K562 (cell line): ENCODE measurements around the gene DNAJB13. TPM values are rescaled to one million over a fixed set of nuclear protein-coding genes. Genes with fewer than 3 reads are reported as not detected.

Experiments
- ATAC-seq: fragments of 200-7000 bp; cut with Tn5 transposase; 3 replicates; pipeline ENCODE4 v1.9.1; 2020; ENCODE audit warnings: moderate library complexity
- BruUV-seq: library from RNA; stranded (reverse); fragments of 400-500 nt; replicated peaks from 2 replicates; lab custom pipeline; 2021; lab: Mats Ljungman, UMichigan
- CTCF ChIA-PET: fragments of 300-600 bp; formaldehyde crosslinking; extraction: SDS; loops from one replicate; lab custom pipeline; 2021; ENCODE audit warnings: low intra/inter-chr PET ratio; lab: Yijun Ruan, JAX
- POLR2A ChIA-PET: fragments of 300-600, 350-650 bp; sonication (Branson Sonifier 250); formaldehyde crosslinking; extraction: SDS; loops from one replicate; lab custom pipeline; 2021; ENCODE audit warnings: antibody characterized with exemption, inconsistent platforms; lab: Yijun Ruan, JAX
- DNase-seq, 4 experiments: peaks; one replicate each; pipeline versions ENCODE4 v3.0.0 to v3.0.0-alpha.2; 2011 to 2018; ENCODE audit warnings: low spot score in 3 of 4, mixed read lengths in 3 of 4; ENCODE audit errors: extremely low read depth in 1 of 4
- FAIRE-seq: peaks from 2 replicates; lab custom pipeline; 2011; peaks lifted over from hg19 to GRCh38; lab: Jason Lieb, UNC
- H2AFZ ChIP-seq: 2 replicates; pipeline ENCODE4 v1.6.0; 2011; ENCODE audit warnings: low read depth, low read length, control low read depth, inconsistent platforms
- H3K27ac ChIP-seq: fragments of 200-600 bp; 3 replicates; pipeline ENCODE4 v1.8.0; 2011; ENCODE audit warnings: low read depth, mild to moderate bottlenecking, control low read depth, inconsistent platforms, low read length, moderate library complexity, mixed read lengths; ENCODE audit errors: extremely low read depth
- H3K27me3 ChIP-seq, 2 experiments: fragments of 300-600 bp in 1 of 2; 2 replicates in 1 of 2; 3 replicates in 1 of 2; pipeline versions ENCODE4 v1.6.0 to v1.8.0; 2011; ENCODE audit warnings: inconsistent platforms in 2 of 2, low read length in 2 of 2, mild to moderate bottlenecking in 1 of 2, mixed read lengths in 1 of 2, moderate library complexity in 1 of 2; ENCODE audit not compliant: control insufficient read depth in 2 of 2, insufficient read depth in 2 of 2
- H3K36me3 ChIP-seq: fragments of 300-600 bp; 3 replicates; pipeline ENCODE4 v1.8.0; 2011; ENCODE audit warnings: mild to moderate bottlenecking, low read length, inconsistent platforms; ENCODE audit not compliant: control insufficient read depth, insufficient read depth
- H3K4me1 ChIP-seq, 2 experiments: fragments of 200-600 bp in 1 of 2; replicated peaks in 1 of 2; 2 replicates in 1 of 2; 3 replicates in 1 of 2; pipeline versions ENCODE4 v1.5.1 to v1.8.0; 2011; ENCODE audit warnings: inconsistent platforms in 2 of 2, low read length in 2 of 2, mild to moderate bottlenecking in 1 of 2, mixed read lengths in 1 of 2, moderate library complexity in 1 of 2; ENCODE audit not compliant: control insufficient read depth in 2 of 2, insufficient read depth in 2 of 2
- H3K4me2 ChIP-seq: 2 replicates; pipeline ENCODE4 v1.6.1; 2011; ENCODE audit warnings: low read length, control low read depth, inconsistent platforms, mixed read lengths; ENCODE audit not compliant: insufficient read depth
- H3K4me3 ChIP-seq: fragments of 200-600 bp; sonication (generic), shearing (Covaris generic); 2 replicates; pipeline ENCODE4 v1.5.1; 2016; ENCODE audit warnings: control low read depth, inconsistent platforms
- H3K79me2 ChIP-seq: fragments of 200-600 bp; 3 replicates; pipeline ENCODE4 v1.8.0; 2011; ENCODE audit warnings: low read length, inconsistent platforms; ENCODE audit not compliant: control insufficient read depth, insufficient read depth
- H3K9ac ChIP-seq, 2 experiments: 2 replicates each; pipeline versions ENCODE4 v1.6.0 to v1.6.1; 2011; ENCODE audit warnings: low read depth in 2 of 2, low read length in 2 of 2, control low read depth in 1 of 2, inconsistent platforms in 1 of 2, mild to moderate bottlenecking in 1 of 2, mixed read lengths in 1 of 2; ENCODE audit not compliant: insufficient read depth in 1 of 2
- H3K9me1 ChIP-seq: one replicate; pipeline ENCODE4 v1.6.0; 2011; ENCODE audit warnings: inconsistent platforms, mild to moderate bottlenecking, low read length, moderate library complexity; ENCODE audit not compliant: control insufficient read depth, insufficient read depth
- H3K9me3 ChIP-seq: replicated peaks from 2 replicates; pipeline ENCODE4 v1.5.1; 2011; ENCODE audit warnings: low read depth, low read length, inconsistent platforms; ENCODE audit not compliant: control insufficient read depth, insufficient read depth
- H4K20me1 ChIP-seq: replicated peaks from 2 replicates; pipeline ENCODE4 v1.6.1; 2011; ENCODE audit warnings: low read length, inconsistent platforms, mixed read lengths; ENCODE audit not compliant: control insufficient read depth, insufficient read depth
- MBD2 ChIP-seq: sonication (generic); IDR thresholded peaks from 2 replicates; pipeline ENCODE4 v1.6.1; 2016; ENCODE audit warnings: low read depth, borderline replicate concordance
- MTA1 ChIP-seq: fragments of 450-650 bp; IDR thresholded peaks from 2 replicates; pipeline ENCODE4 v1.6.1; 2017; ENCODE audit warnings: borderline replicate concordance
- TRIM24 ChIP-seq, 2 experiments: fragments of 450-650 bp; IDR thresholded peaks; 2 replicates each; pipeline ENCODE4 v1.6.1; 2016
- ZNF12 ChIP-seq: sonication (generic); formaldehyde crosslinking; IDR thresholded peaks from 2 replicates; pipeline ENCODE4 v1.4.0; 2020; ENCODE audit warnings: mild to moderate bottlenecking, missing genetic modification reagents
- WGBS: fragments of 100-300 bp; shearing (Covaris generic); methylation state at CpG from one replicate; pipeline ENCODE4 v1.1.6; 2016; ENCODE audit warnings: low coverage, mixed read lengths; ENCODE audit not compliant: insufficient coverage; ENCODE audit errors: missing lambda C conversion rate; 5-methylcytosine and 5-hydroxymethylcytosine counted together
- in situ Hi-C: fragments of 300-500 bp; cut with MboI; formaldehyde crosslinking; loops from 4 replicates; pipeline ENCODE4 v1.15.0; 2018; ENCODE audit warnings: inconsistent platforms, mixed read lengths
- intact Hi-C: fragments of 100-400 bp; cut with micrococcal nuclease; formaldehyde crosslinking; loops from 2 replicates; pipeline ENCODE4 v1.14.2; 2022
- polyA plus RNA-seq, 8 experiments: library from polyadenylated mRNA; depleted of rRNA in 4 of 8; stranded (reverse) in 5 of 8; unstranded in 3 of 8; fragments of >200 nt; fragmentation: Nextera tagmentation in 2 of 8; fragmentation: Illumina TruSeq in 1 of 8; extraction: Ambion mirVana in 2 of 8; extraction: Trizol in 1 of 8; gene quantifications; 2 replicates each; pipeline versions ENCODE4 v1.2.1 to v1.2.3, GENCODE V29; 2011 to 2014; ENCODE audit warnings: inconsistent platforms in 1 of 8, missing spikeins in 1 of 8
- total RNA-seq, 7 experiments: library from RNA; depleted of rRNA in 6 of 7; stranded (reverse); fragments of >200 nt in 6 of 7; fragmentation: Illumina TruSeq in 2 of 7; extraction: Trizol in 2 of 7; gene quantifications; 2 replicates each; pipeline versions ENCODE4 v1.2.1 to v1.2.3, GENCODE V29; 2011 to 2021; ENCODE audit warnings: low replicate concordance in 1 of 7
- TF ChIP-seq, protein P1 (sequence below), 2 experiments: fragments of 200-800 bp in 1 of 2; sonication (Bioruptor generic) in 1 of 2; sonication (generic) in 1 of 2; formaldehyde crosslinking in 1 of 2; IDR thresholded peaks in 1 of 2; conservative IDR thresholded peaks in 1 of 2; 2 replicates each; pipeline versions ENCODE4 v1.5.0 to v1.6.1; 2016 to 2020; ENCODE audit warnings: missing compliant biosample characterization in 1 of 2, missing genetic modification characterization in 1 of 2, missing genetic modification reagents in 1 of 2
- TF ChIP-seq, protein P2 (sequence below): IDR thresholded peaks from 2 replicates; pipeline ENCODE4 v1.6.1; 2011; ENCODE audit warnings: borderline replicate concordance, low read depth, mild to moderate bottlenecking, moderate library complexity, low read length; ENCODE audit not compliant: insufficient read depth, poor library complexity, severe bottlenecking
- TF ChIP-seq, protein P3 (sequence below): fragments of 450-650 bp; IDR thresholded peaks from 2 replicates; pipeline ENCODE4 v1.6.1; 2016; ENCODE audit warnings: missing biosample characterization, missing genetic modification characterization
- TF ChIP-seq, protein P4 (sequence below): IDR thresholded peaks from 2 replicates; pipeline ENCODE4 v1.6.1; 2014; ENCODE audit warnings: antibody characterized with exemption
- TF ChIP-seq, protein P5 (sequence below), 2 experiments: IDR thresholded peaks in 1 of 2; conservative IDR thresholded peaks in 1 of 2; 2 replicates each; pipeline ENCODE4 v1.6.1; 2016; ENCODE audit warnings: low read depth in 2 of 2, mild to moderate bottlenecking in 1 of 2, missing compliant biosample characterization in 1 of 2, missing genetic modification characterization in 1 of 2, moderate library complexity in 1 of 2
- TF ChIP-seq, protein P6 (sequence below): sonication (generic); formaldehyde crosslinking; IDR thresholded peaks from 2 replicates; pipeline ENCODE4 v1.8.0; 2022; ENCODE audit warnings: mild to moderate bottlenecking, missing genetic modification reagents

The DNAJB13 gene
- total and polyA plus RNA-seq, 9 of the 15 experiments (the other 6 are each of a cell fraction or from before 2014, with no cell fraction given), result 0.14 TPM; not detected in 8

DNA sequence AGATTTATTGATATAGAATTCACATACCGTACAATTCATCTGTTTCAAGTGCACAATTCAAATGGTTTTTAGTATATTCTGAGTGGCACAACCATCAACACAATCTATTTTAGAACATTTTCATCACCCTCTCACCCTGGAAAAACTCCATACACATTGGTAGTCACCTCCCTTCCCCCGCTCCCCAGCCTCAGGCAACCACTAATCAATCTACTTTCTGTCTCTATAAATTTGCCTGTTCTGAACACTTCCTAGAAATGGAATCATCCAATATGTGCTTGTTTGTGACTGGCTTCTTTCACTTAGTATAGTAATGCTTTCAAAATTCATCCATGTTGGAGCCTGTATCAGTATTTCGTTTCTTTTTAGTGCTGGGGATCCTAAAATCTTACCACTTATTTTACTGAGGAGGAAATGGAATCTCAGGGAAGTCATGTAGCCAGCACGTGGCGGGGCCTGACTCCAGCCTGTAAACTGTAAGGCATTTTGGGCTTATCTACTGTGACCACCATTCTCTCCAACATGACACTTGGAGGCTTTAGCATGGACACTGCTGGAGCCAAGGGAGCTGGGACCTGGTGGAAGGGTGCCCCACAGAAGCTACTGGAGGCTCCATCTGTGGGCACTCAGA is 59.0 kb downstream of the DNAJB13 start:
- ATAC-seq (peak; percentile 4; the same call in 1 of the 3 replicates), DNase-seq (peak in 2 of 4 experiments; percentile 33 to 69), FAIRE-seq (peak; percentile 74)
- Histone ChIP-seq H3K36me3 (no peaks in the 10 kb centered on the region), H3K79me2 (no peaks in the 10 kb centered on the region), H4K20me1 (no peaks in the 10 kb centered on the region), H2AFZ (peak overlapping the region; percentile 75), H3K4me2 (0 out of 2 replicates have a peak overlapping the region, but pooled peaks have one; percentile 26), H3K9me1 (peaks cover 5% of the 10 kb centered on the region), H3K9ac (peak overlapping the region; percentile 35 to 45; a peak in 2 of 4 replicates), H3K9me3 (no peaks in the 10 kb centered on the region), H3K4me1 (peaks cover 54 to 68% of the 10 kb centered on the region in 2 experiments), H3K27ac (peak overlapping the region; percentile 83), H3K27me3 (no peaks in the 10 kb centered on the region), H3K4me3 (no peak overlapping the region)
- in situ Hi-C loops (no loop called here), intact Hi-C loops (loop anchor here (5.0 kb wide), 1 partner anchor 78 kb away; no protein-coding TSS in a partner anchor)
- ChIA-PET CTCF (no interaction called here), POLR2A (interaction anchor here (0.5 to 1.0 kb wide), 2 partner anchors 8 to 10 kb away, joined by 3 to 4 read pairs; no protein-coding TSS in a partner anchor)
- no TSS peak for BruUV-seq
- 51% methylated on average over 5 of the region's 5 CpGs for WGBS
- TF ChIP-seq TRIM24 (IDR thresholded peaks at IDR 0.05) (no peak), MTA1 (no peak), MBD2 (no peak), ZNF12 (CRISPR knock-in tag) (no peak)
- TF ChIP-seq, protein P1, sequence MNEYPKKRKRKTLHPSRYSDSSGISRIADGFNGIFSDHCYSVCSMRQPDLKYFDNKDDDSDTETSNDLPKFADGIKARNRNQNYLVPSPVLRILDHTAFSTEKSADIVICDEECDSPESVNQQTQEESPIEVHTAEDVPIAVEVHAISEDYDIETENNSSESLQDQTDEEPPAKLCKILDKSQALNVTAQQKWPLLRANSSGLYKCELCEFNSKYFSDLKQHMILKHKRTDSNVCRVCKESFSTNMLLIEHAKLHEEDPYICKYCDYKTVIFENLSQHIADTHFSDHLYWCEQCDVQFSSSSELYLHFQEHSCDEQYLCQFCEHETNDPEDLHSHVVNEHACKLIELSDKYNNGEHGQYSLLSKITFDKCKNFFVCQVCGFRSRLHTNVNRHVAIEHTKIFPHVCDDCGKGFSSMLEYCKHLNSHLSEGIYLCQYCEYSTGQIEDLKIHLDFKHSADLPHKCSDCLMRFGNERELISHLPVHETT (CRISPR knock-in tag; conservative IDR thresholded peaks at IDR 0.05 in 1 of 2, IDR thresholded peaks at IDR 0.05 in 1 of 2), result no peak
- TF ChIP-seq, protein P2, sequence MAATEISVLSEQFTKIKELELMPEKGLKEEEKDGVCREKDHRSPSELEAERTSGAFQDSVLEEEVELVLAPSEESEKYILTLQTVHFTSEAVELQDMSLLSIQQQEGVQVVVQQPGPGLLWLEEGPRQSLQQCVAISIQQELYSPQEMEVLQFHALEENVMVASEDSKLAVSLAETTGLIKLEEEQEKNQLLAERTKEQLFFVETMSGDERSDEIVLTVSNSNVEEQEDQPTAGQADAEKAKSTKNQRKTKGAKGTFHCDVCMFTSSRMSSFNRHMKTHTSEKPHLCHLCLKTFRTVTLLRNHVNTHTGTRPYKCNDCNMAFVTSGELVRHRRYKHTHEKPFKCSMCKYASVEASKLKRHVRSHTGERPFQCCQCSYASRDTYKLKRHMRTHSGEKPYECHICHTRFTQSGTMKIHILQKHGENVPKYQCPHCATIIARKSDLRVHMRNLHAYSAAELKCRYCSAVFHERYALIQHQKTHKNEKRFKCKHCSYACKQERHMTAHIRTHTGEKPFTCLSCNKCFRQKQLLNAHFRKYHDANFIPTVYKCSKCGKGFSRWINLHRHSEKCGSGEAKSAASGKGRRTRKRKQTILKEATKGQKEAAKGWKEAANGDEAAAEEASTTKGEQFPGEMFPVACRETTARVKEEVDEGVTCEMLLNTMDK, result no peak
- TF ChIP-seq, protein P3, sequence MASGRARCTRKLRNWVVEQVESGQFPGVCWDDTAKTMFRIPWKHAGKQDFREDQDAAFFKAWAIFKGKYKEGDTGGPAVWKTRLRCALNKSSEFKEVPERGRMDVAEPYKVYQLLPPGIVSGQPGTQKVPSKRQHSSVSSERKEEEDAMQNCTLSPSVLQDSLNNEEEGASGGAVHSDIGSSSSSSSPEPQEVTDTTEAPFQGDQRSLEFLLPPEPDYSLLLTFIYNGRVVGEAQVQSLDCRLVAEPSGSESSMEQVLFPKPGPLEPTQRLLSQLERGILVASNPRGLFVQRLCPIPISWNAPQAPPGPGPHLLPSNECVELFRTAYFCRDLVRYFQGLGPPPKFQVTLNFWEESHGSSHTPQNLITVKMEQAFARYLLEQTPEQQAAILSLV, result no peak
- TF ChIP-seq, protein P4, sequence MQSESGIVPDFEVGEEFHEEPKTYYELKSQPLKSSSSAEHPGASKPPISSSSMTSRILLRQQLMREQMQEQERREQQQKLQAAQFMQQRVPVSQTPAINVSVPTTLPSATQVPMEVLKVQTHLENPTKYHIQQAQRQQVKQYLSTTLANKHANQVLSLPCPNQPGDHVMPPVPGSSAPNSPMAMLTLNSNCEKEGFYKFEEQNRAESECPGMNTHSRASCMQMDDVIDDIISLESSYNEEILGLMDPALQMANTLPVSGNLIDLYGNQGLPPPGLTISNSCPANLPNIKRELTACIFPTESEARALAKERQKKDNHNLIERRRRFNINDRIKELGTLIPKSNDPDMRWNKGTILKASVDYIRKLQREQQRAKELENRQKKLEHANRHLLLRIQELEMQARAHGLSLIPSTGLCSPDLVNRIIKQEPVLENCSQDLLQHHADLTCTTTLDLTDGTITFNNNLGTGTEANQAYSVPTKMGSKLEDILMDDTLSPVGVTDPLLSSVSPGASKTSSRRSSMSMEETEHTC, result no peak
- TF ChIP-seq, protein P5, sequence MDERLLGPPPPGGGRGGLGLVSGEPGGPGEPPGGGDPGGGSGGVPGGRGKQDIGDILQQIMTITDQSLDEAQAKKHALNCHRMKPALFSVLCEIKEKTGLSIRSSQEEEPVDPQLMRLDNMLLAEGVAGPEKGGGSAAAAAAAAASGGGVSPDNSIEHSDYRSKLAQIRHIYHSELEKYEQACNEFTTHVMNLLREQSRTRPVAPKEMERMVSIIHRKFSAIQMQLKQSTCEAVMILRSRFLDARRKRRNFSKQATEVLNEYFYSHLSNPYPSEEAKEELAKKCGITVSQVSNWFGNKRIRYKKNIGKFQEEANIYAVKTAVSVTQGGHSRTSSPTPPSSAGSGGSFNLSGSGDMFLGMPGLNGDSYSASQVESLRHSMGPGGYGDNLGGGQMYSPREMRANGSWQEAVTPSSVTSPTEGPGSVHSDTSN (CRISPR knock-in tag; IDR thresholded peaks at IDR 0.05; ENCODE audit: low read depth), result no peak
- TF ChIP-seq, protein P5 (tag; conservative IDR thresholded peaks at IDR 0.05; ENCODE audit: low read depth), result peak; percentile 71
- TF ChIP-seq, protein P6, sequence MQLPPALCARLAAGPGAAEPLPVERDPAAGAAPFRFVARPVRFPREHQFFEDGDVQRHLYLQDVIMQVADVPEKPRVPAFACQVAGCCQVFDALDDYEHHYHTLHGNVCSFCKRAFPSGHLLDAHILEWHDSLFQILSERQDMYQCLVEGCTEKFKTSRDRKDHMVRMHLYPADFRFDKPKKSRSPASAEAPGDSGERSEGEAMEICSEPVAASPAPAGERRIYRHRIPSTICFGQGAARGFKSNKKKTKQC (CRISPR knock-in tag), result no peak
